ENCODE data around the gene ARVCF. TPM values are rescaled to one million over a fixed set of nuclear protein-coding genes. Genes with fewer than 3 reads are reported as not detected.

Gene ARVCF
- total and polyA plus RNA-seq, 9 of the 15 experiments (the other 6 are each of a cell fraction or from before 2014, with no cell fraction given) = 0.03 to 97.4 (median 15.6) TPM

DNA sequence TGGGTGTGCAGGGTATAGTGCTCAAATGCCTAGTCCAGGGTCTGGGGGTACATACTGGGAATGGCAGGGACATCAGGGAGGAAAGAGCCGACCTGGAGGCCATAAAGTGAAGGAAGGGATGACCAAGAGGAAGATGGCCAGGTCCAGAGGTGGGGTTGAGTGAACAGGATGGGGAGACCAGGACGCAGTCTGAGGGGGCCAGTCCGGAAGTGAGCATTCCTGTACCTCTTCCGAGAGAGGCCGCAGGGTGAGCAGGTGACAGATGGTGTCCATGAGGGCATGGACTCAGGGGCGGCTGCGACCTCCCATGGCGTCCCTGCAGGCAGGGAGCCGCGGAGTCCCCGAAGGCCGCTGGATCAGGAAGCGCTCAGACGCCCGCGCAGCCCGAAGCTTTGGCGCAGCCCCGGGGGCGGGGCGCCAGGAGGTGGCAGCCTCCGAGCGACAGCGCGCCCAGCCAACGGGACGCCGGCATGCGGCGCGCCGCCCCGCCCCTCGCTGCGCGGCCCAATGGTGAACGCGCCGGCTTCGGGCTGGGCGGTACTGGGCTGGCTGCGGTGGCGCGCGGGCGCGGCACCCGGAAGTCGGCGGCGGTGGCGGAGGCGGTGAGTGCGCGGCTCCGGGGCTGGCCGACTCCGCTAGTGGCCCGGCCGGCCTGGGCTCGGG is 4.0 kb upstream of the ARVCF start, which contains the start of gene TANGO2 (continued):
- TF ChIP-seq, protein P1, sequence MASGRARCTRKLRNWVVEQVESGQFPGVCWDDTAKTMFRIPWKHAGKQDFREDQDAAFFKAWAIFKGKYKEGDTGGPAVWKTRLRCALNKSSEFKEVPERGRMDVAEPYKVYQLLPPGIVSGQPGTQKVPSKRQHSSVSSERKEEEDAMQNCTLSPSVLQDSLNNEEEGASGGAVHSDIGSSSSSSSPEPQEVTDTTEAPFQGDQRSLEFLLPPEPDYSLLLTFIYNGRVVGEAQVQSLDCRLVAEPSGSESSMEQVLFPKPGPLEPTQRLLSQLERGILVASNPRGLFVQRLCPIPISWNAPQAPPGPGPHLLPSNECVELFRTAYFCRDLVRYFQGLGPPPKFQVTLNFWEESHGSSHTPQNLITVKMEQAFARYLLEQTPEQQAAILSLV (tag; IDR thresholded peaks at IDR 0.05) = no peak
- TF ChIP-seq TAF15 (IDR thresholded peaks at IDR 0.05; ENCODE audit: low read depth, low read length) (no peak), SMARCA5 (IDR thresholded peaks at IDR 0.05) (no peak), EZH2 (IDR thresholded peaks at IDR 0.05; ENCODE audit: borderline replicate concordance, low read depth, low read length) (no peak), ZNF445 (CRISPR knock-in tag; IDR thresholded peaks at IDR 0.05; ENCODE audit: low read depth) (no peak), KLF10 (CRISPR knock-in tag; IDR thresholded peaks at IDR 0.05) (no peak), SREBF1 (IDR thresholded peaks at IDR 0.05; ENCODE audit: borderline replicate concordance, low read depth, low read length) (peak; percentile 87), CBX5 (IDR thresholded peaks at IDR 0.05; ENCODE audit: borderline replicate concordance, low read depth) (no peak), NFXL1 (CRISPR knock-in tag; IDR thresholded peaks at IDR 0.05) (no peak), STAT5A (IDR thresholded peaks at IDR 0.05; ENCODE audit: borderline replicate concordance, low read length) (no peak), KAT8 (IDR thresholded peaks at IDR 0.05; ENCODE audit: low read depth) (no peak), CREBBP (IDR thresholded peaks at IDR 0.05; ENCODE audit: low read depth, low read length) (no peak), DMBX1 (CRISPR knock-in tag; IDR thresholded peaks at IDR 0.05; ENCODE audit: borderline replicate concordance) (peak; percentile 53; the same call in 1 of the 2 replicates), ESRRA (IDR thresholded peaks at IDR 0.05; ENCODE audit: borderline replicate concordance, low read depth) (no peak), SMAD1 (IDR thresholded peaks at IDR 0.05; ENCODE audit: low read depth, low read length, partially characterized antibody) (peak; percentile 70), ZNF75A (CRISPR knock-in tag; IDR thresholded peaks at IDR 0.05) (no peak), ADNP (tag; IDR thresholded peaks at IDR 0.05) (no peak)
- TF ChIP-seq, protein P2, sequence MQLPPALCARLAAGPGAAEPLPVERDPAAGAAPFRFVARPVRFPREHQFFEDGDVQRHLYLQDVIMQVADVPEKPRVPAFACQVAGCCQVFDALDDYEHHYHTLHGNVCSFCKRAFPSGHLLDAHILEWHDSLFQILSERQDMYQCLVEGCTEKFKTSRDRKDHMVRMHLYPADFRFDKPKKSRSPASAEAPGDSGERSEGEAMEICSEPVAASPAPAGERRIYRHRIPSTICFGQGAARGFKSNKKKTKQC (CRISPR knock-in tag; IDR thresholded peaks at IDR 0.05) = no peak
- TF ChIP-seq, protein P3, sequence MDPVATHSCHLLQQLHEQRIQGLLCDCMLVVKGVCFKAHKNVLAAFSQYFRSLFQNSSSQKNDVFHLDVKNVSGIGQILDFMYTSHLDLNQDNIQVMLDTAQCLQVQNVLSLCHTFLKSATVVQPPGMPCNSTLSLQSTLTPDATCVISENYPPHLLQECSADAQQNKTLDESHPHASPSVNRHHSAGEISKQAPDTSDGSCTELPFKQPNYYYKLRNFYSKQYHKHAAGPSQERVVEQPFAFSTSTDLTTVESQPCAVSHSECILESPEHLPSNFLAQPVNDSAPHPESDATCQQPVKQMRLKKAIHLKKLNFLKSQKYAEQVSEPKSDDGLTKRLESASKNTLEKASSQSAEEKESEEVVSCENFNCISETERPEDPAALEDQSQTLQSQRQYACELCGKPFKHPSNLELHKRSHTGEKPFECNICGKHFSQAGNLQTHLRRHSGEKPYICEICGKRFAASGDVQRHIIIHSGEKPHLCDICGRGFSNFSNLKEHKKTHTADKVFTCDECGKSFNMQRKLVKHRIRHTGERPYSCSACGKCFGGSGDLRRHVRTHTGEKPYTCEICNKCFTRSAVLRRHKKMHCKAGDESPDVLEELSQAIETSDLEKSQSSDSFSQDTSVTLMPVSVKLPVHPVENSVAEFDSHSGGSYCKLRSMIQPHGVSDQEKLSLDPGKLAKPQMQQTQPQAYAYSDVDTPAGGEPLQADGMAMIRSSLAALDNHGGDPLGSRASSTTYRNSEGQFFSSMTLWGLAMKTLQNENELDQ (CRISPR knock-in tag; IDR thresholded peaks at IDR 0.05; ENCODE audit: borderline replicate concordance) = no peak
- TF ChIP-seq, protein P4, sequence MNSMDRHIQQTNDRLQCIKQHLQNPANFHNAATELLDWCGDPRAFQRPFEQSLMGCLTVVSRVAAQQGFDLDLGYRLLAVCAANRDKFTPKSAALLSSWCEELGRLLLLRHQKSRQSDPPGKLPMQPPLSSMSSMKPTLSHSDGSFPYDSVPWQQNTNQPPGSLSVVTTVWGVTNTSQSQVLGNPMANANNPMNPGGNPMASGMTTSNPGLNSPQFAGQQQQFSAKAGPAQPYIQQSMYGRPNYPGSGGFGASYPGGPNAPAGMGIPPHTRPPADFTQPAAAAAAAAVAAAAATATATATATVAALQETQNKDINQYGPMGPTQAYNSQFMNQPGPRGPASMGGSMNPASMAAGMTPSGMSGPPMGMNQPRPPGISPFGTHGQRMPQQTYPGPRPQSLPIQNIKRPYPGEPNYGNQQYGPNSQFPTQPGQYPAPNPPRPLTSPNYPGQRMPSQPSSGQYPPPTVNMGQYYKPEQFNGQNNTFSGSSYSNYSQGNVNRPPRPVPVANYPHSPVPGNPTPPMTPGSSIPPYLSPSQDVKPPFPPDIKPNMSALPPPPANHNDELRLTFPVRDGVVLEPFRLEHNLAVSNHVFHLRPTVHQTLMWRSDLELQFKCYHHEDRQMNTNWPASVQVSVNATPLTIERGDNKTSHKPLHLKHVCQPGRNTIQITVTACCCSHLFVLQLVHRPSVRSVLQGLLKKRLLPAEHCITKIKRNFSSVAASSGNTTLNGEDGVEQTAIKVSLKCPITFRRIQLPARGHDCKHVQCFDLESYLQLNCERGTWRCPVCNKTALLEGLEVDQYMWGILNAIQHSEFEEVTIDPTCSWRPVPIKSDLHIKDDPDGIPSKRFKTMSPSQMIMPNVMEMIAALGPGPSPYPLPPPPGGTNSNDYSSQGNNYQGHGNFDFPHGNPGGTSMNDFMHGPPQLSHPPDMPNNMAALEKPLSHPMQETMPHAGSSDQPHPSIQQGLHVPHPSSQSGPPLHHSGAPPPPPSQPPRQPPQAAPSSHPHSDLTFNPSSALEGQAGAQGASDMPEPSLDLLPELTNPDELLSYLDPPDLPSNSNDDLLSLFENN (IDR thresholded peaks at IDR 0.05; ENCODE audit: low read depth in 2 of 2, low read length in 2 of 2) = peak in 1 of 2 experiments; percentile 55; a peak in 2 of 4 replicates
- TF ChIP-seq, protein P5, sequence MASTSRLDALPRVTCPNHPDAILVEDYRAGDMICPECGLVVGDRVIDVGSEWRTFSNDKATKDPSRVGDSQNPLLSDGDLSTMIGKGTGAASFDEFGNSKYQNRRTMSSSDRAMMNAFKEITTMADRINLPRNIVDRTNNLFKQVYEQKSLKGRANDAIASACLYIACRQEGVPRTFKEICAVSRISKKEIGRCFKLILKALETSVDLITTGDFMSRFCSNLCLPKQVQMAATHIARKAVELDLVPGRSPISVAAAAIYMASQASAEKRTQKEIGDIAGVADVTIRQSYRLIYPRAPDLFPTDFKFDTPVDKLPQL (IDR thresholded peaks at IDR 0.05; ENCODE audit: extremely low read depth, insufficient read length) = no peak

Measured in K562 (cell line).